ENCODE measurements around the gene SH3GLB2. TPM values are rescaled to one million over a fixed set of nuclear protein-coding genes. Genes with fewer than 3 reads are reported as not detected.
A peak's percentile ranks its signal among the peaks of the same experiment; 100 is the strongest.

Gene SH3GLB2
- total RNA-seq, 1 experiment from 2014 or later: 184 TPM

GRCh38 chr9:129030191-129030590, 2.1 kb upstream of the SH3GLB2 start:
- H3K27me3 ChIP-seq (ENCODE audit: insufficient read depth, low read depth): no peaks in the 10 kb centered on the region
- H2AFZ ChIP-seq: no peak overlapping the region
- H3F3A ChIP-seq (ENCODE audit: insufficient read depth, low read depth): peaks cover 25% of the 10 kb centered on the region
- no peak overlapping the region for H3K4me2 ChIP-seq
- H3K4me1 ChIP-seq (replicated peaks; ENCODE audit: insufficient read depth): peaks cover 29% of the 10 kb centered on the region
- H3K27ac ChIP-seq: no peak overlapping the region
- no peaks in the 10 kb centered on the region for H3K9me2 ChIP-seq (ENCODE audit: insufficient read depth)
- peaks cover 25% of the 10 kb centered on the region for H3K79me2 ChIP-seq (ENCODE audit: low read depth)
- TF ChIP-seq EZH2 (IDR thresholded peaks at IDR 0.05; ENCODE audit: low read depth): no peak
- TF ChIP-seq, protein P1, sequence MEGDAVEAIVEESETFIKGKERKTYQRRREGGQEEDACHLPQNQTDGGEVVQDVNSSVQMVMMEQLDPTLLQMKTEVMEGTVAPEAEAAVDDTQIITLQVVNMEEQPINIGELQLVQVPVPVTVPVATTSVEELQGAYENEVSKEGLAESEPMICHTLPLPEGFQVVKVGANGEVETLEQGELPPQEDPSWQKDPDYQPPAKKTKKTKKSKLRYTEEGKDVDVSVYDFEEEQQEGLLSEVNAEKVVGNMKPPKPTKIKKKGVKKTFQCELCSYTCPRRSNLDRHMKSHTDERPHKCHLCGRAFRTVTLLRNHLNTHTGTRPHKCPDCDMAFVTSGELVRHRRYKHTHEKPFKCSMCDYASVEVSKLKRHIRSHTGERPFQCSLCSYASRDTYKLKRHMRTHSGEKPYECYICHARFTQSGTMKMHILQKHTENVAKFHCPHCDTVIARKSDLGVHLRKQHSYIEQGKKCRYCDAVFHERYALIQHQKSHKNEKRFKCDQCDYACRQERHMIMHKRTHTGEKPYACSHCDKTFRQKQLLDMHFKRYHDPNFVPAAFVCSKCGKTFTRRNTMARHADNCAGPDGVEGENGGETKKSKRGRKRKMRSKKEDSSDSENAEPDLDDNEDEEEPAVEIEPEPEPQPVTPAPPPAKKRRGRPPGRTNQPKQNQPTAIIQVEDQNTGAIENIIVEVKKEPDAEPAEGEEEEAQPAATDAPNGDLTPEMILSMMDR (conservative IDR thresholded peaks at IDR 0.05): no peak
- H3K4me3 ChIP-seq: no peak overlapping the region
- no peaks in the 10 kb centered on the region for H3K36me3 ChIP-seq (ENCODE audit: low read depth)
- intact Hi-C loops (cut with micrococcal nuclease; ENCODE audit: unreplicated experiment): no loop called here
- peaks cover 9% of the 10 kb centered on the region; the same call in 1 of the 2 replicates for H4K20me1 ChIP-seq (ENCODE audit: insufficient read depth)
- no peaks in the 10 kb centered on the region for H3K9me3 ChIP-seq (ENCODE audit: insufficient read depth, low read depth)
- ChIA-PET POLR2A (ENCODE audit: unreplicated experiment) (no interaction called here), CTCF (interaction anchor here (0.6 to 1.1 kb wide), 3 partner anchors 9 to 25 kb away, joined by 3 to 6 read pairs (median 3); no protein-coding TSS in a partner anchor)
- BruUV-seq (replicated peaks): no TSS peak
- no peak for DNase-seq

DNA sequence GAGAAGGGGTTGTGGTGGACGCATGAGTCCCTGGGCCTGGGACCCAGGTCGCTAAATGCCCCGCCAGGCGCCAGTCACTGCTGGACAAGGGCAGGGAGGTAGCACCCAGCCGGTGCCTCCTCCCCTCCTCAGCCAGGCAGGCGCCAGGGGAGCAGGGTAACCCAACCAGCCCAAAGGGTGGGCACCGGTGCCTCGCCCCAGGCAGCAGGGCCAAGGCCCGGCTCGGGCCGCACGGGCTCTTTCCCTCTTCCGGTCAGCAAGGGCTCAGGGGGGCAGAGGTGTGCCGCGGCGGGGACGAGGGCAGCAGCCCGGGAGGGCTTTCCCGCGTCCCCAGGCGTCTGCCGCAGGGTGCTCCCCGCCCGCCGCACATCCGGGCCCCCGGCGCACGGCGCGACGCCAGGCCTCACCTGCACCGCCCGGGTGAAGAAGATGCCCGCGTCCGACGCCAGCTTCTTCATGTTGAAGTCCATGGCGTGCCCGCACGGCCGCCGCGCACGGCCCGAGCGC, 393 bp downstream of the SH3GLB2 start:
- peaks cover 53% of the 10 kb centered on the region for H3K4me1 ChIP-seq (replicated peaks; ENCODE audit: insufficient read depth)
- H3K36me3 ChIP-seq (ENCODE audit: low read depth): no peaks in the 10 kb centered on the region
- intact Hi-C loops (cut with micrococcal nuclease; ENCODE audit: unreplicated experiment): loop anchor here (1.0 to 10.0 kb wide), 7 partner anchors 21 to 457 kb away; partner anchors contain the start of genes CRAT, PTPA and SET
- no TSS peak for BruUV-seq (replicated peaks)
- POLR2A ChIA-PET (ENCODE audit: unreplicated experiment): interaction anchor here (0.5 to 0.6 kb wide), 3 partner anchors 24 to 342 kb away, joined by 3 to 12 read pairs (median 4); no protein-coding TSS in a partner anchor
- H3K27me3 ChIP-seq (ENCODE audit: insufficient read depth, low read depth): no peaks in the 10 kb centered on the region
- H3K79me2 ChIP-seq (ENCODE audit: low read depth): peaks cover 50% of the 10 kb centered on the region
- H3F3A ChIP-seq (ENCODE audit: insufficient read depth, low read depth): peaks cover 36% of the 10 kb centered on the region
- CTCF ChIA-PET: interaction anchor here (0.6 to 1.5 kb wide), 15 partner anchors 11 to 763 kb away, joined by 3 to 15 read pairs (median 6); partner anchors contain the start of genes DOLPP1 and ENDOG
- peak overlapping the region; percentile 48 for H3K27ac ChIP-seq
- peak overlapping the region; percentile 83 for H3K4me2 ChIP-seq
- peak overlapping the region; percentile 70 for H2AFZ ChIP-seq
- H3K9me3 ChIP-seq (ENCODE audit: insufficient read depth, low read depth): no peaks in the 10 kb centered on the region
- peak overlapping the region; percentile 63 for H3K4me3 ChIP-seq
- H4K20me1 ChIP-seq (ENCODE audit: insufficient read depth): peaks cover 16% of the 10 kb centered on the region
- no peaks in the 10 kb centered on the region for H3K9me2 ChIP-seq (ENCODE audit: insufficient read depth)
- peak; percentile 60 to 85 for DNase-seq
- TF ChIP-seq, protein P1 (conservative IDR thresholded peaks at IDR 0.05): no peak
- TF ChIP-seq EZH2 (IDR thresholded peaks at IDR 0.05; ENCODE audit: low read depth): no peak

GRCh38 chr9:129027224-129027684, 877 bp downstream of the SH3GLB2 start:
- Histone ChIP-seq H3K4me3 (peak overlapping the region; percentile 63), H3K9me3 (ENCODE audit: insufficient read depth, low read depth) (no peaks in the 10 kb centered on the region), H3K27ac (peak overlapping the region; percentile 48), H3K27me3 (ENCODE audit: insufficient read depth, low read depth) (no peaks in the 10 kb centered on the region), H4K20me1 (ENCODE audit: insufficient read depth) (peaks cover 21% of the 10 kb centered on the region), H3K9me2 (ENCODE audit: insufficient read depth) (no peaks in the 10 kb centered on the region), H3K36me3 (ENCODE audit: low read depth) (no peaks in the 10 kb centered on the region; the same call in 1 of the 2 replicates), H2AFZ (peak overlapping the region; percentile 70; the same call in 1 of the 2 replicates), H3K4me1 (replicated peaks; ENCODE audit: insufficient read depth) (peaks cover 57% of the 10 kb centered on the region), H3K4me2 (peak overlapping the region; percentile 83), H3F3A (ENCODE audit: insufficient read depth, low read depth) (peaks cover 36% of the 10 kb centered on the region), H3K79me2 (ENCODE audit: low read depth) (peaks cover 55% of the 10 kb centered on the region)
- no TSS peak for BruUV-seq (replicated peaks)
- no peak for TF ChIP-seq EZH2 (IDR thresholded peaks at IDR 0.05; ENCODE audit: low read depth)
- TF ChIP-seq, protein P1 (conservative IDR thresholded peaks at IDR 0.05): no peak
- DNase-seq: no peak
- POLR2A ChIA-PET (ENCODE audit: unreplicated experiment): interaction anchor here (0.5 to 0.7 kb wide), 2 partner anchors 24 to 85 kb away, joined by 3 to 12 read pairs; no protein-coding TSS in a partner anchor
- intact Hi-C loops (cut with micrococcal nuclease; ENCODE audit: unreplicated experiment): loop anchor here (5.0 to 10.0 kb wide), 3 partner anchors 342 to 458 kb away; partner anchors contain the start of gene SET
- CTCF ChIA-PET: no interaction called here

All from PC-9 (cell line).